Endothelial cell of umbilical vein (primary cell): ENCODE data around the gene TYROBP. TPM values are rescaled to one million over a fixed set of nuclear protein-coding genes. Genes with fewer than 3 reads are reported as not detected.

Experiments used
- BruUV-seq: library from RNA; stranded (reverse); fragments of 400-500 nt; replicated peaks from 2 replicates; lab custom pipeline; 2021; lab: Mats Ljungman, UMichigan
- CTCF ChIA-PET: fragments of 300-600, 350-600 bp; sonication (Branson Sonifier 250); formaldehyde crosslinking; loops from one replicate; lab custom pipeline; 2021; ENCODE audit warnings: antibody characterized with exemption, inconsistent platforms; lab: Charles Lee
- POLR2A ChIA-PET: fragments of 300-600, 350-600 bp; sonication (Branson Sonifier 250); formaldehyde crosslinking; loops from one replicate; lab custom pipeline; 2021; ENCODE audit warnings: antibody characterized with exemption, inconsistent platforms; lab: Charles Lee
- DNase-seq: peaks from one replicate; pipeline ENCODE4 v3.0.0-alpha.2; 2011; ENCODE audit warnings: low read depth, low spot score
- FAIRE-seq: peaks from 2 replicates; lab custom pipeline; 2011; peaks lifted over from hg19 to GRCh38; lab: Jason Lieb, UNC
- H2AFZ ChIP-seq: 2 replicates; pipeline ENCODE4 v1.6.0; 2012; ENCODE audit warnings: low read depth, low read length, control low read depth, inconsistent platforms
- H3K27ac ChIP-seq: 2 replicates; pipeline ENCODE4 v1.5.1; 2011; ENCODE audit warnings: low read depth, mild to moderate bottlenecking, control low read depth, low read length, moderate library complexity; ENCODE audit not compliant: insufficient read depth
- H3K27me3 ChIP-seq, 2 experiments: 2 replicates each; pipeline versions ENCODE4 v1.6.0 to v1.6.1; 2011; ENCODE audit warnings: low read length in 2 of 2, mixed read lengths in 1 of 2; ENCODE audit not compliant: control insufficient read depth in 2 of 2, insufficient read depth in 2 of 2
- H3K36me3 ChIP-seq, 2 experiments: 2 replicates in 1 of 2; 3 replicates in 1 of 2; pipeline ENCODE4 v1.5.1; 2011; ENCODE audit warnings: low read length in 2 of 2, mild to moderate bottlenecking in 1 of 2, moderate library complexity in 1 of 2; ENCODE audit not compliant: control insufficient read depth in 2 of 2, insufficient read depth in 2 of 2; ENCODE audit errors: extremely low read depth in 1 of 2
- H3K4me1 ChIP-seq: 3 replicates; pipeline ENCODE4 v1.5.1; 2011; ENCODE audit warnings: mild to moderate bottlenecking, low read length; ENCODE audit not compliant: control insufficient read depth, insufficient read depth; ENCODE audit errors: extremely low read depth
- H3K4me2 ChIP-seq: 2 replicates; pipeline ENCODE4 v1.6.1; 2011; ENCODE audit warnings: low read length, control low read depth, mixed read lengths; ENCODE audit not compliant: insufficient read depth
- H3K4me3 ChIP-seq, 3 experiments: fragments of 200-600 bp in 1 of 3; sonication (generic), shearing (Covaris generic) in 1 of 3; replicated peaks in 1 of 3; 2 replicates each; pipeline ENCODE4 v1.5.1; 2011 to 2016; ENCODE audit warnings: control low read depth in 3 of 3, low read length in 3 of 3, mild to moderate bottlenecking in 2 of 3, inconsistent platforms in 1 of 3, low read depth in 1 of 3, moderate library complexity in 1 of 3; ENCODE audit not compliant: insufficient read depth in 1 of 3
- H3K79me2 ChIP-seq: 2 replicates; pipeline ENCODE4 v1.6.0; 2012; ENCODE audit warnings: low read length, inconsistent platforms; ENCODE audit not compliant: control insufficient read depth, insufficient read depth
- H3K9ac ChIP-seq: replicated peaks from 2 replicates; pipeline ENCODE3; 2011; ENCODE audit warnings: low read length, control low read depth; ENCODE audit not compliant: insufficient read depth; ENCODE audit errors: extremely low read depth
- H3K9me1 ChIP-seq: replicated peaks from 3 replicates; pipeline ENCODE4 v1.6.0; 2011; ENCODE audit warnings: mild to moderate bottlenecking, low read length; ENCODE audit not compliant: control insufficient read depth, insufficient read depth; ENCODE audit errors: extremely low read depth
- H3K9me3 ChIP-seq: replicated peaks from 2 replicates; pipeline ENCODE4 v1.5.1; 2012; ENCODE audit warnings: low read length, inconsistent platforms; ENCODE audit not compliant: control insufficient read depth, insufficient read depth
- H4K20me1 ChIP-seq: replicated peaks from 2 replicates; pipeline ENCODE3; 2011; ENCODE audit warnings: mild to moderate bottlenecking, low read length; ENCODE audit not compliant: control insufficient read depth, insufficient read depth; ENCODE audit errors: extremely low read depth
- CTCF ChIP-seq, 2 donors: IDR thresholded peaks; 1 replicate in 1 of 2; 2 replicates in 1 of 2; pipeline ENCODE4 v1.5.1; 2011; ENCODE audit warnings: low read length in 2 of 2, mild to moderate bottlenecking in 2 of 2, moderate library complexity in 2 of 2, control low read depth in 1 of 2, inconsistent platforms in 1 of 2, low read depth in 1 of 2; ENCODE audit not compliant: insufficient read depth in 1 of 2; ENCODE audit errors: extremely low read depth in 1 of 2
- EZH2 ChIP-seq: IDR thresholded peaks from 2 replicates; pipeline ENCODE4 v1.6.1; 2012; ENCODE audit warnings: borderline replicate concordance, low read depth, mild to moderate bottlenecking, moderate library complexity, low read length, inconsistent platforms; ENCODE audit not compliant: severe bottlenecking
- FOS ChIP-seq: IDR thresholded peaks from 2 replicates; pipeline ENCODE4 v1.6.1; 2011; ENCODE audit warnings: mild to moderate bottlenecking, low read length, moderate library complexity, borderline replicate concordance; ENCODE audit not compliant: insufficient read depth
- GATA2 ChIP-seq: IDR thresholded peaks from 2 replicates; pipeline ENCODE4 v1.7.0; 2011; ENCODE audit warnings: low read depth, mild to moderate bottlenecking, moderate library complexity, mixed read lengths, low read length; ENCODE audit not compliant: insufficient read length, insufficient read depth
- JUN ChIP-seq: IDR thresholded peaks from 2 replicates; pipeline ENCODE4 v1.6.1; 2011; ENCODE audit warnings: borderline replicate concordance, low read depth; ENCODE audit not compliant: insufficient read length, insufficient read depth
- MAX ChIP-seq: IDR thresholded peaks from 2 replicates; pipeline ENCODE4 v1.6.1; 2011; ENCODE audit not compliant: insufficient read depth, insufficient read length
- MYC ChIP-seq: IDR thresholded peaks from one replicate; pipeline ENCODE4 v1.6.1; 2011; ENCODE audit warnings: mild to moderate bottlenecking, low read depth, low read length
- POLR2A ChIP-seq: IDR thresholded peaks from 2 replicates; pipeline ENCODE4 v1.6.1; 2012; ENCODE audit warnings: low read depth, mild to moderate bottlenecking, control low read depth, low read length
- POLR2AphosphoS5 ChIP-seq: IDR thresholded peaks from 2 replicates; pipeline ENCODE4 v1.6.1; 2012; ENCODE audit warnings: low read depth, mild to moderate bottlenecking, control low read depth, low read length, moderate library complexity; ENCODE audit not compliant: insufficient read depth
- dilution Hi-C: fragments of 300-500 bp; cut with MboI; formaldehyde crosslinking; loops from one replicate; pipeline ENCODE4 v1.15.0; 2019; ENCODE audit warnings: low sequenced_read_pairs; ENCODE audit not compliant: extremely low pct_ligation_motif_present
- intact Hi-C: fragments of 100-400 bp; cut with micrococcal nuclease; formaldehyde crosslinking; loops from one replicate; pipeline ENCODE4 v1.10.0; 2022
- polyA plus RNA-seq, 4 experiments: library from polyadenylated mRNA; depleted of rRNA in 3 of 4; stranded (reverse) in 3 of 4; unstranded in 1 of 4; fragments of >200 nt; gene quantifications; 2 replicates each; pipeline versions ENCODE4 v1.2.1 to v1.2.3, GENCODE V29; 2011 to 2012; ENCODE audit warnings: missing spikeins in 1 of 4
- total RNA-seq: library from RNA; stranded (reverse); gene quantifications from 2 replicates; pipeline ENCODE4 v1.2.3, GENCODE V29; 2021

The TYROBP gene
- total and polyA plus RNA-seq, 2 donors (not counting 3 experiments of a cell fraction or from before 2014, with no cell fraction given): not detected

GRCh38 chr19:35945121-35945790, 37.2 kb upstream of the TYROBP start:
- FAIRE-seq: no peak
- CTCF ChIA-PET: no interaction called here

More at GRCh38 chr19:35945121-35945790, 37.2 kb upstream of the TYROBP start:
- H3K9ac ChIP-seq: no peak overlapping the region
- dilution Hi-C loops (no loop called here), intact Hi-C loops (no loop called here)
- H3K27ac ChIP-seq: no peak overlapping the region
- H4K20me1 ChIP-seq: peaks cover 4% of the 10 kb centered on the region
- POLR2A ChIA-PET: interaction anchor here (0.5 kb wide), 1 partner anchor 200 kb away, joined by 3 read pairs; the partner anchor contains the start of genes PSENEN and U2AF1L4
- H3K36me3 ChIP-seq: no peaks in the 10 kb centered on the region
- no peaks in the 10 kb centered on the region for H3K4me1 ChIP-seq
- no peak overlapping the region for H2AFZ ChIP-seq
- no peak for DNase-seq
- H3K4me3 ChIP-seq: no peak overlapping the region
- TF ChIP-seq POLR2A: no peak
- no peak for TF ChIP-seq CTCF (IDR thresholded peaks at IDR 0.05; ENCODE audit: extremely low read depth in 1 of 2, insufficient read depth in 1 of 2, low read depth in 1 of 2, low read length in 2 of 2)
- no peak for TF ChIP-seq EZH2
- TF ChIP-seq POLR2AphosphoS5: no peak
- TF ChIP-seq GATA2: no peak
- no peak for TF ChIP-seq MAX
- TF ChIP-seq FOS: no peak
- no peak for TF ChIP-seq JUN
- no peak for TF ChIP-seq MYC
- H3K27me3 ChIP-seq: no peaks in the 10 kb centered on the region
- BruUV-seq: no TSS peak
- H3K9me3 ChIP-seq: no peaks in the 10 kb centered on the region
- H3K4me2 ChIP-seq: no peak overlapping the region
- no peaks in the 10 kb centered on the region for H3K9me1 ChIP-seq
- no peaks in the 10 kb centered on the region for H3K79me2 ChIP-seq
